Progenitor cell of endocrine pancreas (in vitro differentiated cells): ENCODE measurements around the gene PLCD1. TPM values are rescaled to one million over a fixed set of nuclear protein-coding genes. Genes with fewer than 3 reads are reported as not detected.
A peak's percentile ranks its signal among the peaks of the same experiment; 100 is the strongest.

ENCODE experiments used
- DNase-seq: peaks from one replicate; pipeline ENCODE4 v3.0.0; 2021; ENCODE audit warnings: low spot score; ENCODE audit not compliant: unreplicated experiment
- H3K27ac Mint-ChIP-seq: 2 replicates; pipeline ENCODE4 v1.8.0; 2021; ENCODE audit warnings: mild to moderate bottlenecking, moderate library complexity, mixed read lengths
- H3K27me3 Mint-ChIP-seq: 2 replicates; pipeline ENCODE4 v1.8.0; 2021; ENCODE audit warnings: mixed read lengths
- H3K36me3 Mint-ChIP-seq: 2 replicates; pipeline ENCODE4 v1.8.0; 2022; ENCODE audit warnings: mixed read lengths; ENCODE audit not compliant: insufficient read depth
- H3K4me1 Mint-ChIP-seq: 2 replicates; pipeline ENCODE4 v1.8.0; 2021; ENCODE audit warnings: low read depth, mixed read lengths
- H3K4me3 Mint-ChIP-seq: 2 replicates; pipeline ENCODE4 v1.8.0; 2021; ENCODE audit warnings: low read depth, mild to moderate bottlenecking, moderate library complexity, mixed read lengths
- H3K9me3 Mint-ChIP-seq: 2 replicates; pipeline ENCODE4 v1.8.0; 2021; ENCODE audit warnings: low read depth, mixed read lengths
- CTCF ChIP-seq: fragments of 200-600 bp; sonication (generic); IDR thresholded peaks from one replicate; pipeline ENCODE4 v1.5.0; 2021; ENCODE audit warnings: antibody characterized with exemption, mild to moderate bottlenecking; ENCODE audit not compliant: unreplicated experiment
- total RNA-seq: library from RNA; stranded (reverse); gene quantifications from 2 replicates; pipeline ENCODE4 v1.2.1, GENCODE V29; 2021

PLCD1 gene
- total RNA-seq, 1 donor from 2014 or later, result 30.0 TPM

- peaks cover 11% of the 10 kb centered on the region for H3K36me3 Mint-ChIP-seq
- no peak overlapping the region for H3K4me3 Mint-ChIP-seq
- H3K9me3 Mint-ChIP-seq, result no peaks in the 10 kb centered on the region
- TF ChIP-seq CTCF, result no peak
- DNase-seq, result no peak
- peaks cover 3% of the 10 kb centered on the region for H3K27me3 Mint-ChIP-seq
- peak overlapping the region; percentile 53 for H3K27ac Mint-ChIP-seq
- H3K4me1 Mint-ChIP-seq, result peaks cover 39% of the 10 kb centered on the region
Measured at GRCh38 chr3:37985637-37986320, 43.7 kb downstream of the PLCD1 start.

DNA sequence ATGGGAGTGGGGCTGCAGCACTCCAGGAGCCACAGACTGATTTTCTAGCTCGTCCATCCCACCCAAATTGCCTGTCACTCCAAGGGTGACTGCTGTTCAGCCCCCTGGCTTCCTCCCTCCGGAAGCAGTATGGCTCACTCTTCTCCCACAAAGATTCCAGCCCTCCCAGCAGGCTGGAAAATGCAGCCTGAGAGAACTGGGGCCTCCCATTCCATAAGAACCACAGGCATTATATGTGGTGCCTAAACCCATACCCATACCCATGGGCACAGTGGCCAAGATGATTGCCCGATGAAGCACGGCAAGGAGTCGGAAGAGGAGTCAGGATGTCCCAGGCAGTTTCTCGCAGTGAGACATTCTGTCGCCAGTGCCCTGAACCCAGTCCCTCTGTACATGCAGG lies 44.8 kb downstream of the PLCD1 start:
- Mint-ChIP-seq H3K4me1 (peaks cover 37% of the 10 kb centered on the region), H3K4me3 (no peak overlapping the region), H3K27ac (no peak overlapping the region), H3K36me3 (peaks cover 16% of the 10 kb centered on the region), H3K27me3 (peaks cover 3% of the 10 kb centered on the region), H3K9me3 (no peaks in the 10 kb centered on the region)
- DNase-seq, result no peak
- no peak for TF ChIP-seq CTCF

DNA sequence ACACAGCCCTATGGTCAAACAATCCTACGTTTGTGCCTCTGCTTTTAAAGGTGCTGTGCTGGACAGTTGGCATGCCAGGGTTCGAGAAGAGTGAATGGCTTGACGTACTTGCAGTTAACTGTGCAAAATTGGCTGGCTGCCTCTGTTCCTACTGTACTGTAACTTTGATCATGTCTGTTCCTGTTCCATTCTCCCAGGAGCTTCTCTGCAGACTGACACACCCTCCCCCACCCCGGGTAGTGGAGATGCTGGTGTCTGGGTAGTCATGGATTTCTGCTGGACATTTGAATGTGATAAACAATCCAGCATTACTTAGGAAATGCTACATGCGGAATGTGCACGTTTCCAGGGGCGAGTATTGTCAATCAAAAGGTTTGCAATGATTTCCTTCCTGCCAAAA lies 45.4 kb downstream of the PLCD1 start:
- DNase-seq, result no peak
- H3K36me3 Mint-ChIP-seq, result peaks cover 16% of the 10 kb centered on the region
- no peak overlapping the region for H3K27ac Mint-ChIP-seq
- no peak for TF ChIP-seq CTCF
- peaks cover 32% of the 10 kb centered on the region for H3K4me1 Mint-ChIP-seq
- H3K9me3 Mint-ChIP-seq, result no peaks in the 10 kb centered on the region
- no peak overlapping the region for H3K4me3 Mint-ChIP-seq
- no peaks in the 10 kb centered on the region for H3K27me3 Mint-ChIP-seq

GRCh38 chr3:37982331-37982730 lies 47.1 kb downstream of the PLCD1 start:
- H3K27me3 Mint-ChIP-seq, result no peaks in the 10 kb centered on the region
- peaks cover 22% of the 10 kb centered on the region for H3K4me1 Mint-ChIP-seq
- no peaks in the 10 kb centered on the region for H3K9me3 Mint-ChIP-seq
- no peak overlapping the region for H3K4me3 Mint-ChIP-seq
- no peak for DNase-seq
- TF ChIP-seq CTCF, result no peak
- peaks cover 17% of the 10 kb centered on the region for H3K36me3 Mint-ChIP-seq
- no peak overlapping the region for H3K27ac Mint-ChIP-seq

- Mint-ChIP-seq H3K4me3 (no peak overlapping the region), H3K27me3 (no peaks in the 10 kb centered on the region), H3K9me3 (no peaks in the 10 kb centered on the region), H3K27ac (no peak overlapping the region), H3K4me1 (peaks cover 17% of the 10 kb centered on the region), H3K36me3 (peaks cover 20% of the 10 kb centered on the region)
- TF ChIP-seq CTCF, result no peak
- DNase-seq, result no peak
Measured at GRCh38 chr3:37981348-37981664, 48.1 kb downstream of the PLCD1 start.
